GM12865 (cell line): ENCODE results near the gene ANKRD53.
"Not testable (repeated sequence)": the region's sequence is repeated elsewhere in the genome, so short reads cannot be mapped to it uniquely, and the experiment has no call there.

ENCODE experiments used
- DNase-seq: peaks from one replicate; pipeline ENCODE4 v3.0.0; 2010; ENCODE audit warnings: low read depth
- H3K4me3 ChIP-seq: 2 replicates; pipeline ENCODE4 v1.5.1; 2011; ENCODE audit warnings: mild to moderate bottlenecking, low read depth, low read length, control low read depth
- CTCF ChIP-seq: IDR thresholded peaks from 2 replicates; pipeline ENCODE4 v1.5.1; 2011; ENCODE audit warnings: low read length, control low read depth, low read depth, inconsistent platforms; ENCODE audit not compliant: insufficient read depth; ENCODE audit errors: missing control alignments

ANKRD53 gene

GRCh38 chr2:71003966-71004755 lies 25.7 kb downstream of the ANKRD53 start:
- no peak overlapping the region for H3K4me3 ChIP-seq
- no peak for TF ChIP-seq CTCF
- DNase-seq, result no peak

- TF ChIP-seq CTCF, result no peak
- no peak for DNase-seq
- H3K4me3 ChIP-seq, result no peak overlapping the region
Observed at GRCh38 chr2:71004857-71005256, 26.4 kb downstream of the ANKRD53 start.

GRCh38 chr2:71005271-71006202 lies 27.1 kb downstream of the ANKRD53 start:
- no peak for TF ChIP-seq CTCF
- no peak for DNase-seq
- no peak overlapping the region for H3K4me3 ChIP-seq

GRCh38 chr2:71006323-71006722 lies 27.9 kb downstream of the ANKRD53 start:
- no peak for DNase-seq
- TF ChIP-seq CTCF, result no peak
- H3K4me3 ChIP-seq, result no peak overlapping the region

- no peak for TF ChIP-seq CTCF
- DNase-seq, result no peak
- no peak overlapping the region for H3K4me3 ChIP-seq
Observed at GRCh38 chr2:71006955-71007799, 28.7 kb downstream of the ANKRD53 start.

- no peak for DNase-seq
- H3K4me3 ChIP-seq, result no peak overlapping the region
- no peak for TF ChIP-seq CTCF
Observed at GRCh38 chr2:71008342-71008741, 29.9 kb downstream of the ANKRD53 start.

GRCh38 chr2:71011786-71012185 lies 33.4 kb downstream of the ANKRD53 start:
- DNase-seq, H3K4me3 ChIP-seq: not testable (repeated sequence)
